ENCODE data around the gene OXT.

OXT gene

DNA sequence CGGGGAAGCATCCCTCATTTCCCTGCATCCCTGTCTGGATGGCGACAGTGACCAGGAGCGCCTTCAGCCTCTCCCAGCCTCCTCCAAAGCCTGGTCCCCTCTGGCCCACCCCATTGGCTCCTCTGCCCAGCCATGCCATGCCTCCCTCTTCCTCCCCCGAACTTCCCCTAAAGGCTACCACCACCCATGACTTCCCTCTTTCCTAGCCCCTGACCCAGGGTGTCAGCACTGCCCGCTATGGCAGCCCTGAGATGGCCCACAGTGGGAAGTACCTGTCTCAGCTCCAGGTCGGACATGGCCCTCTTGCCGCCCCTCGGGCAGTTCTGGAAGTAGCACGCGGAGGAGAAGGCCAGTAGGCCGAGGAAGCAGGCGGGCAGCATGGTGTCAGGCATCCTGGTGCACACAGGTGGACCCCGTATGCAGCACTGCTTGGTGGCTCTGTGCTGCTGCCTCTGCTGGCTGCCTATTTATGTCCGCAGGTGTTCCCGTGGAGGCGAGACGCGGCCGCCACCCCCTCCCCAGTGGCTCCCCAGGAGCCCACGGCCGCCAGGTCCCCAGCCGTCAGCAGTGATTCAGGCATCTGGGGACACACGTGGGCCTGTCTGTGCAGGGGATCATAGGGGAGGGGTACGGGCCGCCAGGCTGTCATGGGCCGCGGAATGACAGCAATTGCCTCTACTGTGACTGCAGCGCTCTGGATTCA lies 13.0 kb downstream of the OXT start, which contains the start of gene AVP:
AVP (minus strand) TSS at position 442 of the 703 bp plus-strand sequence; CDS start at position 392, 50 bp downstream.
- in situ Hi-C loops (cut with HindIII; ENCODE audit: low sequenced_read_pairs): no loop called here

DNA sequence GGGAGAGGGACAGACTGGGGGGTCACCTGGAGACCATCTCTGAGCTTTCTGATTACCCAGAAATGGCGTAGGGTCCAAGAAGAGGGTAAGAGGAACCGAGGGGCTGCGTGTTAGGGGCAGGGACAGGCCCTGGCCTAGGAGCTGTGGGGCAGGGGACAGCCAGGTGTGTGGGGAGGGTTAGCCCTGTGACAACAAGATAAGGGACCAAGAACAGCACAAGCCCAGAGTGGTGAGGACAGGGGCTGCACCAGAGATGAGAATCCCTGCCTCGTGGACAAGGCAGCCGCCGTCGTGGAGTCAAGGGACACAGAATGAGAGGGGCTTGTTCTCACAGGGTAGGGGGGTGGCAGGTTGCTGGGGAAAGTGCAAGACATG lies 13.6 kb downstream of the OXT start:
- in situ Hi-C loops (cut with HindIII; ENCODE audit: low sequenced_read_pairs): no loop called here

GRCh38 chr20:3085571-3086072 lies 14.2 kb downstream of the OXT start:
- in situ Hi-C loops (cut with HindIII; ENCODE audit: low sequenced_read_pairs): no loop called here

- in situ Hi-C loops (cut with HindIII; ENCODE audit: low sequenced_read_pairs): no loop called here
Observed at GRCh38 chr20:3088031-3088430, 16.6 kb downstream of the OXT start.

- in situ Hi-C loops (cut with HindIII; ENCODE audit: low sequenced_read_pairs): no loop called here
Observed at GRCh38 chr20:3090565-3090964, 19.1 kb downstream of the OXT start.

DNA sequence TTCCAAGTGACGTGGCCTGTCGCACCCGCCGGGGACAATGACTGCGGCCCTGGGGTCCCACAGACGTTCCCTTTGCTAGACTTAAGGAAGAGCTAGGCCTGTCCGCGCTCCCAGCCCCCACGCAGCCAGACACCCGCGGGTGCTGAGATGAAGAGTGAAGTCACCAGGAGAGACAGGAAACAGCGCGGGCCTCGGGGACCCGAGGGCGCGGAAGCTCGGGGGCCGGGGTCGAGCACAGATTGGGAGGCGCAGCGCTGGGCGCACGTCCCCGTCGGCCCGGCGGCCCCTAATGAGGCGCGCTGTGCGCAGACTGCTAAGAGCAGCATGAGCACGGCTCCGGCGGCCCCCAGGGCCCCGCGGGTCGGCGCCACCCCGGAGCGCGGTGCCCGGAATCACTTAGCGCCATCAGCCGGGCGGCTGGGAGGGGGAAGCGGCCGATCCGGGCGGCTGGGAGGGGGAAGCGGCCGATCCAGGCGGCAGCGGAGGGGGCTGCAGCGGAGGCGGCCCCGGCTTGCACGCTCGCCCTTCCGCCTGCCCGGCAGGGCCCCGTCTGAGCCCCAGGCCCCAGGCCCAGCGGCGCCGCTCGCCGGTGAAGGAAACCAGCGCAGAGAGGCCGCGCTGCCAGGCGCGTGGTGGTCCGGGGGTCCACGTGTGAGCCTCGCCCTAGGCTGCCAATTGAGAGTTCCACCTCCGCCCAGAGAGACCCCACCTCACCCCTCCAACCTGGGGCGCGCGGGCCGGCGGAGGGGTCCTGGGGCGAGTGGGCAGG lies 21.4 kb downstream of the OXT start:
- in situ Hi-C loops (cut with HindIII; ENCODE audit: low sequenced_read_pairs): no loop called here

- in situ Hi-C loops (cut with HindIII; ENCODE audit: low sequenced_read_pairs): no loop called here
Observed at GRCh38 chr20:3093861-3094361, 22.5 kb downstream of the OXT start.

- in situ Hi-C loops (cut with HindIII; ENCODE audit: low sequenced_read_pairs): no loop called here
Observed at GRCh38 chr20:3094848-3095629, 23.6 kb downstream of the OXT start.

DNA sequence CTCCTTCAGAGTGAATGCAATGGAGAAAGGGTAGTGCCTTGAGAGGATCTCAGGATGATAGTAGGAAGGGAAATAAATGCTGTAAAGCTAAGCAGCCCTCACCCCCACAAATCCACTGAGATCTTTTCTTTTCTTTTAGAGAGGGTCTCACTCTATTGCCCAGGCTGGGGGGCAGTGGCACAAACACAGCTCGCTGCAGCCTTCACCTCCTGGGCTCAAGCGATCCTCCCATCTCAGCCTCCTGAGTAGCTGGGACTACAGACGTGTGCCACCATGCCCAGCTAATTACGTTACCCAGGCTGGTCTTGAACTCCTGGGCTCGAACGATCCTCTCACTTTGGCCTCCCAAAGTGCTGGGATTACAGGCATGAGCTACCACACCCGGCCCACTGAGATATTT lies 29.1 kb downstream of the OXT start:
- in situ Hi-C loops (cut with HindIII; ENCODE audit: low sequenced_read_pairs): loop anchor here (5.0 kb wide), 1 partner anchor 52 kb away; no protein-coding TSS in a partner anchor

DNA sequence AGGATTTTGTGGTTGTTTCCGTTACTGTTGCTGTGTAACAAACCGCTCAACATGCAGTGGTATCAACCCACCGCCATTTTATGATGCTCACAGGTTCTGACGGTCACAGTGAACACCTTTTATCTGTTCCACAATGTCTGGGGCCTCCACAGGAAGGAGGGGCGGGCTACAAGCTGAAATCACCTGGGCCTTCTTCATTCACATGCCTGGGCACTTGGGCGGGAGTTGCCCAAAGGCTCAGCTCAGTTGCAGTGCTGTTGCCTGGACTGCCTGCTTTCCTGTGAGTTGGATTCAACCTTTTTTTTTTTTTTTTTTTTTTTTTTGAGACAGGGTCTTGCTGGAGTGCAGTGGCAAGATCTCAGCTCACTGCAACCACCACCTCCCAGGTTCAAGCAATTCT lies 29.8 kb downstream of the OXT start:
- in situ Hi-C loops (cut with HindIII; ENCODE audit: low sequenced_read_pairs): loop anchor here (5.0 kb wide), 1 partner anchor 51 kb away; no protein-coding TSS in a partner anchor

GRCh38 chr20:3101737-3102574 lies 30.5 kb downstream of the OXT start:
- in situ Hi-C loops (cut with HindIII; ENCODE audit: low sequenced_read_pairs): loop anchor here (5.0 kb wide), 1 partner anchor 50 kb away; no protein-coding TSS in a partner anchor

- in situ Hi-C loops (cut with HindIII; ENCODE audit: low sequenced_read_pairs): loop anchor here (5.0 kb wide), 1 partner anchor 50 kb away; no protein-coding TSS in a partner anchor
Observed at GRCh38 chr20:3102575-3103368, 31.4 kb downstream of the OXT start.

DNA sequence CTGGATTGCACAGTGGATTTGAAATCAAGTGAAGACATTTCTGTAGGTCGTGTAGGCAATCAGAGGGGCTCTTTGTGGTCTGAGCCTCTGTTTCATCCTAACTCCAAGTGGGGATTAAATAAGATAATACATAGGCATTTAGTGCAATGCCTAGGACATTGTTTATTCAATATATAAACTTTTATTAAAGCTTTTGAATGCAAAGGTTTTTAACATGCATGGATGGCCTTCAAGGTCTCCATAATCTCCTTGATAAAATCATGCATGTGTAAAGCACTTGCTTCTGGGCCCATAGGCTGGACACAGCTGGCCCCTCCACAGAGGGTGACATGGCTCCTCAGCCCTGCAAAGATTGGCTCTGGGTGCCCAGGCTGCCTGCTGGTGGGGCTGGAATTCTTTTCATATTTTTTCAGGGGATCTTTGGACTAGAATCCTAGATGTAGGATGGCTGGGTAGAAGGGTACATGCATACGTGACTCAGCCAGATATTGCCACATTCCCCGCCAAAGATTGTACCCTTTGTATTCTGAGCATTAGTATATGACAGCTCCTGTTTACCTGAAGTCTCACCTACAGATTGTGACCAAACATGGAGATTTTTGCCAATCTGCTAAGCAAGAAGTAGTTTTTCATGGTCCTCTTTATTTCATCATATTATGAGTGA lies 32.1 kb downstream of the OXT start:
- in situ Hi-C loops (cut with HindIII; ENCODE audit: low sequenced_read_pairs): loop anchor here (5.0 kb wide), 1 partner anchor 49 kb away; no protein-coding TSS in a partner anchor

- in situ Hi-C loops (cut with HindIII; ENCODE audit: low sequenced_read_pairs): no loop called here
Observed at GRCh38 chr20:3105256-3106137, 34.1 kb downstream of the OXT start.

DNA sequence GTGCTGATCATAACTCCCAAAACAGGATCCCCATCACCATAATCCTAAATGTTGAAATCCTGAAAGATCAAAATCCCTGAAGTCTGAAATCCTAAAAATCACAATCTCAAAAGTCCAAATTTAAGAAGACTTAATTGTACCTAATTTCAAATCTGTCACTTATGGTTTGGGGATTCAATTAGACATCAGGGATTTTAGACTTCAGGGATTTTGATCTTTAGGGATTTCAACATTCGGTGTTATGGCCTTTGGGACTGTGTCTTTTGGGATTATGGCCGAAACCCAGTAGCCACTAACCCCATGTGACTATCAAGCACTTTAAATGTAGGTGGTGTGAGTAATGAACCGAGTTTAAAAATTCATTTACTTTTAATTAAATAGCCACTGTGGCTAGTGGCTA lies 34.8 kb downstream of the OXT start:
- in situ Hi-C loops (cut with HindIII; ENCODE audit: low sequenced_read_pairs): no loop called here

- in situ Hi-C loops (cut with HindIII; ENCODE audit: low sequenced_read_pairs): no loop called here
Observed at GRCh38 chr20:3106658-3107463, 35.4 kb downstream of the OXT start.

All from endothelial cell of hepatic sinusoid (primary cell).